ENCODE data around the gene ASB7. TPM values are rescaled to one million over a fixed set of nuclear protein-coding genes. Genes with fewer than 3 reads are reported as not detected.
A peak's percentile ranks its signal among the peaks of the same experiment; 100 is the strongest.

Gene ASB7
- total RNA-seq, 1 donor from 2014 or later = 10.9 TPM

DNA sequence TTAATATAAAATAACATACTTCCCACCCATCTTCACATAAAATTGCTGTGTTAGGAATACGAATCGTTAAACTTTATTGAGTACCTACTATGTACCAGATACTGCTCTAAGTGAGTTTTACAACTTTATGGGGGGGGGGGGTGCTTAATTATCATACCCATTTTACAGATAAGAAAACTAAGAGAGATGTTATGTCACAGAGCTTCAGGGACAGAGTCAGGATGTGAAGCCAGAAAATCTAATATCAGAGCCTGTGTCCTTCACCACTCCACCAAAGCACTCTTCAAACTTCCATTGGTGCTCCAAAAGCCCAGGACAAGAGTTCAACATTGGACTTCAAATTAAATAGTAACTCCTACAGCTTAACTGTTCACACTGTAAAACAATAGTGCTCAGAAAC, 9.0 kb upstream of the ASB7 start:
- DNase-seq (ENCODE audit: low spot score) = no peak
- intact Hi-C loops (cut with DNase I) = no loop called here
- ATAC-seq = no peak

DNA sequence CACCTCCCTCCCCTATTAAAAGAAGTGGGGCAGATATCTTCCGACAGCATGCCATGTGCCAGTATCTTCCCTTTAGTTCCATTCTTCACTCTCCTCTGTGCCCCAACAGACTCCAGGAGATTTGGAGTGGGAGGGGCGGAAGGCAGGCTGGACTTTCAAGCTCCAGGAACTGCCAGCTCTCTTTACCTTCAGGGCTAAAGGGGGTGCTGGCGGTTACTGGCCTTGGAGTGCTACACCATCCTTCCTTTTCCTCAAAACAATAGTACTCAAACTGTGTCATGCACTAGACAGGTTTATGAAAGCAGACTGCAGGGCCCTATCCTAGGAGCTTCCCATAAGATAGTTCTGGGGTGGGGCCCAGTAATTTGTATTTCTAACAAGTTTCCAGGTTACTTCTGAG, 6.4 kb upstream of the ASB7 start:
- ATAC-seq (no peak), DNase-seq (ENCODE audit: low spot score) (no peak)
- intact Hi-C loops (cut with DNase I) = no loop called here

DNA sequence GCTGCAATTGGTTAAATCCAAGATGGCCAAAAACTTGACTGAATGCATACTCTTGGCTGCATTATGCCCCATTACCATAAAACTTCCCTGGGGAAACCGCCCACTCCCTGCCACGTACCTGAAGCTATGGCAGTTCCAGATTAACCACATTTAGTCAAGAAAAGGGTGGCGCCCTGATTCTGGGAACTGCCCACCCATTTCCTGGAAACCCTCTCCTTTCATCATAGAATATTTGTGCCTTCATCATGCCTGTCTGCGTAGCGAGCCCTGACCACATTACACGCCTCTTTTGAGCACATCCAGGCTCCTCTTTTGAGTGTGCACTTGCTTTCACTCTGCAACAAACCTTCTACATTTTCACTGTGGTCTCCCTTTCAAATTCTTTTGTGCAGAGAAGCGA, 5.6 kb upstream of the ASB7 start:
- no peak for DNase-seq (ENCODE audit: low spot score)
- no peak for ATAC-seq

DNA sequence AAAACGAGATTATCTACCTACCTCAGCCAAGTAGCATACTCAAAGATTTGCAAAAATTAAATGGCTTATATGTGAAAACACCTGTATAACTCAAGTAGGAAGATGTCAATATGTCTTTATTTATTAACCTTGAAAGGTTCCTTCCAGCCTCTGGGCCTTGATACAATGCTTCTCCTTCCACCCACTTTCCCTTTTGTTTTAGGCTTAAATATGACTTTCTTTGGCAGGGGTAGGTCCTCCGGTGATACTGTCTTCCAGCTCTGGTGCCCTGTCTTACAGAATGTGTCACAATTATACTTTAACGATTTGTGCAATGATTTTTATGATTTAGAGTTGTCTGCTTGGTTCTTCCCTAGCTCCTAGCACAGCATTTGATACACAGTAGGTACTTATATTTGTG, 4.5 kb upstream of the ASB7 start:
- ATAC-seq = no peak
- intact Hi-C loops (cut with DNase I) = no loop called here
- DNase-seq (ENCODE audit: low spot score) = no peak

More for the DNA sequence above, 5.6 kb upstream of the ASB7 start:
- intact Hi-C loops (cut with DNase I) = no loop called here

- DNase-seq (ENCODE audit: low spot score) (no peak), ATAC-seq (no peak)
- intact Hi-C loops (cut with DNase I) = no loop called here
Observed at GRCh38 chr15:100598655-100599054, 3.7 kb upstream of the ASB7 start.

- intact Hi-C loops (cut with DNase I) = no loop called here
- no peak for DNase-seq (ENCODE audit: low spot score)
- ATAC-seq = no peak
Observed at GRCh38 chr15:100601163-100601562, 1.2 kb upstream of the ASB7 start.

DNA sequence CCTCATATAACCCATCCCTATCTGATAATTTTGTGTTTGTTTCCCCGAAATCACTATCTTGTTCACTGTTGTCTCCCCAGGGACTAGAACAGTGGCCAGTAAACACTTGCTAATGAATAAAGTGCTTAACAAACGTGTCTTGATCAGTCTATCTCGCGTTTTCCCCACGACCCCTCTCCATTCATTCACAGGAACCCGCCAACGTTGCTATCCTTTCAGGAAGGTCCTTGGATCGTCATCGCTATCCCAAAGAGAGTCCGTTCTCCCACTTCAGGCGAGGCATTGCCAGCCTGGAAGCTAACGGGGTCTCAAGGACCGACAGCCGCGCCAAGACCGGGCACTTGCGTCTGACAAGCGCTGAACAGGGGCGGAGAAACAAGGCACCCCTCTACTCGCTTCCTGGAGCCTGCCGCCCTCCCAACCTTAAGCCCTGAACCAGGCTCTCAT, 749 bp upstream of the ASB7 start:
- intact Hi-C loops (cut with DNase I) = no loop called here
- DNase-seq (ENCODE audit: low spot score) (no peak), ATAC-seq (no peak)

GRCh38 chr15:100602823-100603393, 519 bp downstream of the ASB7 start:
- ATAC-seq (no peak), DNase-seq (ENCODE audit: low spot score) (no peak)
- intact Hi-C loops (cut with DNase I) = no loop called here

DNA sequence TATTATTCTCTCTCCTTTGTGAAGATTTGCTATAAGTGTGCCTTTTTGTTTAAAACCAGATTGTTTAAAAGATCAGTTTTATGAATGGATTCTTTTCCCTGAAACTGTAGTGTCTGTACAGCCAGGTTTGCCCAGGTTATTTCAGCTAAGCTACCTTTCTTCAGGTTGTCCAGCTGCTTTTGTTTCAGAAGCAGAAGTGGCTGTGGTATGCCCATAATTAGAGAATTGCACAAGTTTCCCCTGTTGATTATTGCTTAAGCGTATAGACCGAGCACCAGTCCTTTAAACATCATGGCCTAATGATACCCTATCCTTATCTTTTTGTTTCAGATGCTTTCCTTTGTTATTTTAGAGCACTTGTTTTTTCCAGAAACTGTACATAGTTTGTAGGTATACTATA, 10.2 kb downstream of the ASB7 start:
- no peak for ATAC-seq
- no peak for DNase-seq (ENCODE audit: low spot score)
- intact Hi-C loops (cut with DNase I) = no loop called here

DNA sequence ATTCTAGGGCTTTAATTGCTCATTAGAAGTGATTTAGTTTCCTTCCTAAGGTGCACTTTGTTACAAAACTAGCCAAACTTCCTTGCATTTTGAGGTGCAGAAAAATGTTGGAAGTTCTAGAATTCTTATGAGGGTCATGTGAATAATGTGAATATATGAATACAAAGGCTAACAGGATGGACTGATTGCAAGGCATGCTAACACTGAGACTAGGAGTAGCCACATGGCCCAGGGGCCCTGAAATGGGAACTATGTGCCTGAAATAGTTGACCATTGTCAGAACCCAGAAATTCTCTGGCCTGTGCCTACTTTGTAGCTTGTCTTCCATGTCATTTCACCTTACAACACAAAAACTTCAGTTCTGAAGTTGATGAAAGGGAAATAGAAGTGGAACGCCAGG, 10.8 kb downstream of the ASB7 start:
- intact Hi-C loops (cut with DNase I) = no loop called here
- ATAC-seq (no peak), DNase-seq (ENCODE audit: low spot score) (no peak)

- no peak for DNase-seq (ENCODE audit: low spot score)
- intact Hi-C loops (cut with DNase I) = no loop called here
- ATAC-seq = no peak
Observed at GRCh38 chr15:100614336-100614735, 11.9 kb downstream of the ASB7 start.

GRCh38 chr15:100614918-100615317, 12.5 kb downstream of the ASB7 start:
- intact Hi-C loops (cut with DNase I) = no loop called here
- no peak for ATAC-seq
- DNase-seq (ENCODE audit: low spot score) = no peak

DNA sequence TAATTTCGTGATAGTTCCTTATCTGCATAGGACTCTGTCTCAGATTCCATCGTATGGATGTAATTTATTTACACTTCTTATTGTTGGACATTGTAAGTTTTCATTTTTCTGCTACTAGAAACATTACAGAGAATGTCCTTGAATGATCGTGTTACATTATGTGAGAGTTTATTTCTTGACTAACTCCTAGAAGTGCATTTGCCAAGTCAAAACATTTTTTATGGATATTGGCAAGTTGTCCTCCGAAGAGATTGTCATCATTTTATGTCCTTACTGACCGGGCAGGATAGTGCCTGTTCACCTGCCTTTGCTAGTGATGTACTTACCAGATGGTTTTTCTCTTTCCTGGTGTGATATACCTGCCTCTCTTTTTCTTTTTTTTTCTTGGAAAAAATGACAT, 13.4 kb downstream of the ASB7 start:
- intact Hi-C loops (cut with DNase I) = no loop called here
- ATAC-seq (no peak), DNase-seq (ENCODE audit: low spot score) (no peak)

DNA sequence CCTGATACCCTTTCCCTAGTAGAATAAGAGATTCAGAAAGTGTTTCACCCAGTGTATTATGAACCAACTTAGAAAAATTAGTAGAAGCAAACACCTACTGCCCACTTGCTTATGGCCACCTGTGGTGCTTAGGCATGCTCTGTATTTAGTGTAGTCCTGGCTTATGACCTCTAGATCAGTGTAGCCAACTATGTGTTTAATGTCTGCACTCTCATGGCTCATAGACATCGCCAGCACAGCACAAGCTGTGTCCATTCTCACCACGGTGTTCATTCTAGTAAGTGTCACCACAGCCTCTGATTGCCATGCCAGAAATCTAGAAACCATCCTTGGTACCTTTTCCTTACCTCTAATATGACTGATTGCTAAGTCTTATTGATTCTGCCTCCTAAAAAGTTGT, 14.3 kb downstream of the ASB7 start:
- DNase-seq (ENCODE audit: low spot score) (no peak), ATAC-seq (no peak)
- intact Hi-C loops (cut with DNase I) = no loop called here

GRCh38 chr15:100623301-100623700, 20.9 kb downstream of the ASB7 start:
- no peak for DNase-seq (ENCODE audit: low spot score)
- intact Hi-C loops (cut with DNase I) = no loop called here
- ATAC-seq = no peak

DNA sequence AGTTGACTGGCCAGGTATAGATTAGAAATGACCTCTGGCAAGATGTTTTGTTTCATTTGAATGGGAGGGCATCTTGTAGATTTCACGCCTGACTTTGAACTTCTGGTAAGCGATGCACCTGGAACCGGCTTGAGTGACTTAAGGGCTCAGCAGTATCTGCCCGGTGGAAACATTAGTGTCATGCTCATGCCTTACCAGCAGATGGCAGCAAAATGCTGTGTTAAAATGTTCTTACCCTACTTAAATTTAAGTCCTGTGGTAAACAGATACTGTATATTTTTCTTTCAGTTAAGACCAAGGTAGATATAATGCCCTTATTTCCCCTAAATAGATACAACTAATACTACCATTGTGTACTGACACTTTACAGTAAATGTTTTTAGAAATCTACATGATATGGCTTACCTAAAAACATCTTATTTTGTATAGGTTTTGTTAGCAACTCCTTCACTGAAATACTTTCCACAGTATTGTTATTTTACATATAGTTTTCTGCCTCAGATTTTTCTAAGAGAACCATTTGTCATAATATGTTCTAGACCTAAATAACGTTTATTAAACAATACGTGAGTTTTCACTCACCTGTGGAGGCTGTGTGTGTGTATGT, 25.5 kb downstream of the ASB7 start:
- ATAC-seq = peak; percentile 89
- DNase-seq (ENCODE audit: low spot score) = peak; percentile 68
- intact Hi-C loops (cut with DNase I) = loop anchor here (5.0 kb wide), 1 partner anchor 379 kb away; no protein-coding TSS in a partner anchor

DNA sequence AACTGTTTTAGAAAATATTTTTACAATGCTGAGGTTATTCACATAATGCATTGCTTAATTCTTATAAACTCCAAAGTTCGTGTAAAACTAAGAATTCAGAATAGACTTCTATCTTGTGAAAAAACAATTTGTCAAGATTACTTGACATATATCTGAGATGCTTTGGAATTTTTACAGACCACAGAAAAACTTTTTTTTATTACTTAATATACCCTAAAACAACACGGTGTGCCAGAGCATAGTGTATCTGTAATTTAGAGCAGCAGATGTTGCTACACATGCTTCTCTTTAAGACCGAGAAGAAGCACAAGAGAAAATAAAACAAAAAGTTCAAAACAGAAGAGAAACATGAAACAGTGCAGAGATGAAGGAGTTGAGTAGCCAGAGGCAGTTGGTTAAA, 26.4 kb downstream of the ASB7 start:
- intact Hi-C loops (cut with DNase I) = loop anchor here (5.0 kb wide), 1 partner anchor 379 kb away; no protein-coding TSS in a partner anchor
- ATAC-seq = no peak

GRCh38 chr15:100631831-100632230, 29.4 kb downstream of the ASB7 start:
- DNase-seq (ENCODE audit: low spot score) (no peak), ATAC-seq (no peak)
- intact Hi-C loops (cut with DNase I) = loop anchor here (10.0 kb wide), 1 partner anchor 243 kb away; the partner anchor contains the start of gene ALDH1A3

More for the DNA sequence above, 26.4 kb downstream of the ASB7 start:
- DNase-seq (ENCODE audit: low spot score) = no peak

GRCh38 chr15:100633763-100634075, 31.3 kb downstream of the ASB7 start:
- intact Hi-C loops (cut with DNase I) = loop anchor here (10.0 kb wide), 1 partner anchor 241 kb away; the partner anchor contains the start of gene ALDH1A3

GRCh38 chr15:100635406-100636071, 33.1 kb downstream of the ASB7 start:
- intact Hi-C loops (cut with DNase I) = loop anchor here (10.0 kb wide), 1 partner anchor 239 kb away; the partner anchor contains the start of gene ALDH1A3
- no peak for ATAC-seq
- DNase-seq (ENCODE audit: low spot score) = no peak

More at GRCh38 chr15:100633763-100634075, 31.3 kb downstream of the ASB7 start:
- no peak for DNase-seq (ENCODE audit: low spot score)
- ATAC-seq = no peak

Data from sciatic nerve (tissue), 2 donors.